ENCODE measurements around the gene PCSK2.

PCSK2 gene

GRCh38 chr20:17399303-17399985 is 172.6 kb downstream of the PCSK2 start:
- no peak for DNase-seq (ENCODE audit: low read depth)

- no peak for DNase-seq (ENCODE audit: low read depth)
Measured at GRCh38 chr20:17403461-17403860, 176.6 kb downstream of the PCSK2 start.

GRCh38 chr20:17406051-17406590 is 179.3 kb downstream of the PCSK2 start:
- no peak for DNase-seq (ENCODE audit: low read depth)

- DNase-seq (ENCODE audit: low read depth), result no peak
Measured at GRCh38 chr20:17407550-17407949, 180.7 kb downstream of the PCSK2 start.

- DNase-seq (ENCODE audit: low read depth), result no peak
Measured at GRCh38 chr20:17417225-17417624, 190.4 kb downstream of the PCSK2 start.

GRCh38 chr20:17418737-17419136 is 191.9 kb downstream of the PCSK2 start:
- DNase-seq (ENCODE audit: low read depth), result no peak

- no peak for DNase-seq (ENCODE audit: low read depth)
Measured at GRCh38 chr20:17419479-17420041, 192.7 kb downstream of the PCSK2 start.

- no peak for DNase-seq (ENCODE audit: low read depth)
Measured at GRCh38 chr20:17421493-17421892, 194.7 kb downstream of the PCSK2 start.

- no peak for DNase-seq (ENCODE audit: low read depth)
Measured at GRCh38 chr20:17423782-17424181, 196.9 kb downstream of the PCSK2 start.

GRCh38 chr20:17427638-17428037 is 200.8 kb downstream of the PCSK2 start:
- DNase-seq (ENCODE audit: low read depth), result no peak

GRCh38 chr20:17430125-17430950 is 203.5 kb downstream of the PCSK2 start:
- DNase-seq (ENCODE audit: low read depth), result no peak

GRCh38 chr20:17431621-17432364 is 205.0 kb downstream of the PCSK2 start:
- DNase-seq (ENCODE audit: low read depth), result peak; percentile 13

- no peak for DNase-seq (ENCODE audit: low read depth)
Measured at GRCh38 chr20:17436664-17437063, 209.8 kb downstream of the PCSK2 start.

- no peak for DNase-seq (ENCODE audit: low read depth)
Measured at GRCh38 chr20:17437251-17437650, 210.4 kb downstream of the PCSK2 start.

- no peak for DNase-seq (ENCODE audit: low read depth)
Measured at GRCh38 chr20:17438436-17439039, 211.7 kb downstream of the PCSK2 start.

- DNase-seq (ENCODE audit: low read depth), result no peak
Measured at GRCh38 chr20:17439616-17440296, 212.9 kb downstream of the PCSK2 start.

- no peak for DNase-seq (ENCODE audit: low read depth)
Measured at GRCh38 chr20:17441745-17442144, 214.9 kb downstream of the PCSK2 start.

- DNase-seq (ENCODE audit: low read depth), result no peak
Measured at GRCh38 chr20:17442588-17442987, 215.7 kb downstream of the PCSK2 start.

- no peak for DNase-seq (ENCODE audit: low read depth)
Measured at GRCh38 chr20:17443131-17443858, 216.5 kb downstream of the PCSK2 start.

- no peak for DNase-seq (ENCODE audit: low read depth)
Measured at GRCh38 chr20:17444091-17444490, 217.3 kb downstream of the PCSK2 start.

Data from activated T-helper 9 cell treated with anti-CD3 and anti-CD28 coated beads, Interleukin-2, amount 50 U/mL, for 16 hours (primary cell).